Neural cell (in vitro differentiated cells): ENCODE results near the gene PLEKHG5. TPM values are rescaled to one million over a fixed set of nuclear protein-coding genes. Genes with fewer than 3 reads are reported as not detected.

Experiments used
- H2AFZ ChIP-seq: fragments of 200-600, 300-800 bp; sonication (generic), shearing (Covaris generic); 2 replicates; pipeline ENCODE4 v1.6.0; 2014; ENCODE audit warnings: low read depth, mild to moderate bottlenecking, antibody characterized with exemption, low read length, moderate library complexity
- H3F3A ChIP-seq: fragments of 200-600 bp; shearing (Covaris generic); 2 replicates; pipeline ENCODE4 v1.6.1; 2016; ENCODE audit warnings: mild to moderate bottlenecking, moderate library complexity, mixed read lengths, antibody characterized with exemption, low read length; ENCODE audit not compliant: insufficient read depth, poor library complexity, severe bottlenecking
- H3K27ac ChIP-seq: fragments of 200-600, 300-800 bp; sonication (generic), shearing (Covaris generic); 2 replicates; pipeline ENCODE4 v1.5.1; 2014; ENCODE audit warnings: mild to moderate bottlenecking, low read length, moderate library complexity
- H3K27me3 ChIP-seq: fragments of 300-800, 200-600 bp; sonication (generic), shearing (Covaris generic); 2 replicates; pipeline ENCODE4 v1.6.0; 2014; ENCODE audit warnings: mild to moderate bottlenecking, low read depth, low read length, moderate library complexity; ENCODE audit not compliant: insufficient read depth
- H3K36me3 ChIP-seq: fragments of 300-800, 200-600 bp; sonication (generic), shearing (Covaris generic); 2 replicates; pipeline ENCODE4 v1.5.1; 2014; ENCODE audit warnings: mild to moderate bottlenecking, antibody characterized with exemption, low read length, moderate library complexity; ENCODE audit not compliant: insufficient read depth
- H3K4me2 ChIP-seq: fragments of 300-800, 200-600 bp; sonication (generic), shearing (Covaris generic); 2 replicates; pipeline ENCODE4 v1.6.0; 2014; ENCODE audit warnings: mild to moderate bottlenecking, low read length
- H3K4me3 ChIP-seq: fragments of 300-800, 200-600 bp; sonication (generic), shearing (Covaris generic); 2 replicates; pipeline ENCODE4 v1.5.1; 2014; ENCODE audit warnings: mild to moderate bottlenecking, low read length, moderate library complexity
- H3K79me2 ChIP-seq: fragments of 200-600 bp; shearing (Covaris generic); replicated peaks from 2 replicates; pipeline ENCODE4 v1.6.0; 2014; ENCODE audit warnings: mild to moderate bottlenecking, low read length, moderate library complexity; ENCODE audit not compliant: insufficient read depth
- H3K9ac ChIP-seq: fragments of 300-800, 200-600 bp; sonication (generic), shearing (Covaris generic); 2 replicates; pipeline ENCODE4 v1.6.1; 2016; ENCODE audit warnings: mild to moderate bottlenecking, low read length, mixed read lengths
- H3K9me2 ChIP-seq: fragments of 200-600 bp; shearing (Covaris generic); 2 replicates; pipeline ENCODE4 v1.6.1; 2016; ENCODE audit warnings: mild to moderate bottlenecking, low read length, mixed read lengths; ENCODE audit not compliant: insufficient read depth
- H3K9me3 ChIP-seq: fragments of 200-600, 300-800 bp; sonication (generic), shearing (Covaris generic); 2 replicates; pipeline ENCODE4 v1.6.1; 2016; ENCODE audit warnings: mild to moderate bottlenecking, mixed run types, low read length, moderate library complexity, mixed read lengths
- H4K20me1 ChIP-seq: fragments of 200-600 bp; shearing (Covaris generic); 2 replicates; pipeline ENCODE4 v1.6.1; 2016; ENCODE audit warnings: mild to moderate bottlenecking, mixed run types; ENCODE audit not compliant: insufficient read depth
- EP300 ChIP-seq: fragments of 450-650 bp; conservative IDR thresholded peaks from 2 replicates; pipeline ENCODE4 v1.6.1; 2014; ENCODE audit warnings: antibody characterized with exemption, mild to moderate bottlenecking, moderate library complexity; ENCODE audit not compliant: poor library complexity, severe bottlenecking
- EZH2 ChIP-seq: fragments of 200-600, 300-800 bp; shearing (Covaris generic), sonication (generic); IDR thresholded peaks from 2 replicates; pipeline ENCODE4 v1.6.1; 2014; ENCODE audit warnings: antibody characterized with exemption, low read length, borderline replicate concordance, mild to moderate bottlenecking; ENCODE audit not compliant: insufficient read depth, poor library complexity, severe bottlenecking
- MXI1 ChIP-seq: fragments of 450-650 bp; conservative IDR thresholded peaks from 2 replicates; pipeline ENCODE4 v1.6.1; 2014; ENCODE audit warnings: antibody characterized with exemption, mild to moderate bottlenecking; ENCODE audit not compliant: poor library complexity, severe bottlenecking
- POLR2AphosphoS5 ChIP-seq: IDR thresholded peaks from 2 replicates; pipeline ENCODE4 v1.6.1; 2012
- RAD21 ChIP-seq: fragments of 450-650 bp; conservative IDR thresholded peaks from 2 replicates; pipeline ENCODE4 v1.6.1; 2014; ENCODE audit warnings: antibody characterized with exemption, mild to moderate bottlenecking, moderate library complexity
- SMC3 ChIP-seq: fragments of 450-650 bp; conservative IDR thresholded peaks from 2 replicates; pipeline ENCODE4 v1.6.1; 2014; ENCODE audit warnings: antibody characterized with exemption, mild to moderate bottlenecking, moderate library complexity; ENCODE audit not compliant: poor library complexity
- TAF1 ChIP-seq: IDR thresholded peaks from 2 replicates; pipeline ENCODE4 v1.6.1; 2012; ENCODE audit warnings: low read depth
- polyA plus RNA-seq: library from polyadenylated mRNA; depleted of rRNA; stranded (reverse); fragments of >200 nt; gene quantifications from 2 replicates; pipeline ENCODE4 v1.2.3, GENCODE V29; 2014
- TF ChIP-seq, protein P1 (sequence below): fragments of 450-650 bp; IDR thresholded peaks from 2 replicates; pipeline ENCODE4 v1.5.1; 2014; ENCODE audit warnings: antibody characterized with exemption, mild to moderate bottlenecking, moderate library complexity; ENCODE audit not compliant: poor library complexity, severe bottlenecking
- TF ChIP-seq, protein P2 (sequence below): IDR thresholded peaks from 2 replicates; pipeline ENCODE4 v1.6.1; 2012; ENCODE audit warnings: borderline replicate concordance

The PLEKHG5 gene
- polyA plus RNA-seq, 1 donor from 2014 or later: 24.0 TPM

DNA sequence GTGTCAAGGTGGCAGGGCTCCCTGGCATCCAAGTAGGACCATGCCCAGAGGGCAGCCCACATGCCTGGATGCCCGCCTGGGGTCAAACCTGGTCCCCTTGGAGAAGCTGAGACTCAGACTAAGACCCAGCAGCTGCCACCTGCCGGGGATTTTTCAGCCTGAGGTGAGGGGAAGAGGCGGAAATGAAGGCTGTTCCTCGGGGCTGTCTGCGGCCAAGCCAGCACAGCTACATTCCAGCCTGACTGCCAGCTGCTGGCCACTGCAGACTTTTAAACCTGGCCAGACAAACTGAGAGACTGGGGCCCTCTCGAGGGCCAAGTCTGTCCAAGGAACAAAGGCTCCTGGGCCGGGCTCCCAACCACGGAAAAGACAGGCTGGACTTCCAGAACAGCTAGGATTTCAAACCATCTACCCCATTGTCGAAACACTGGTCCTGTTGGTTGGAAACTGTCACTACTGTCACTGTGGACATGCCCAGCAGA is 21.9 kb upstream of the PLEKHG5 start:
- no peak overlapping the region for H3K9ac ChIP-seq
- no peak overlapping the region for H2AFZ ChIP-seq
- H3K79me2 ChIP-seq: no peaks in the 10 kb centered on the region
- no peak overlapping the region for H3K4me3 ChIP-seq
- no peaks in the 10 kb centered on the region for H3F3A ChIP-seq
- H3K27ac ChIP-seq: no peak overlapping the region
- H4K20me1 ChIP-seq: no peaks in the 10 kb centered on the region
- no peaks in the 10 kb centered on the region for H3K9me2 ChIP-seq
- no peaks in the 10 kb centered on the region for H3K9me3 ChIP-seq
- no peaks in the 10 kb centered on the region for H3K27me3 ChIP-seq
- H3K36me3 ChIP-seq: no peaks in the 10 kb centered on the region
- no peak overlapping the region for H3K4me2 ChIP-seq
- TF ChIP-seq, protein P1, sequence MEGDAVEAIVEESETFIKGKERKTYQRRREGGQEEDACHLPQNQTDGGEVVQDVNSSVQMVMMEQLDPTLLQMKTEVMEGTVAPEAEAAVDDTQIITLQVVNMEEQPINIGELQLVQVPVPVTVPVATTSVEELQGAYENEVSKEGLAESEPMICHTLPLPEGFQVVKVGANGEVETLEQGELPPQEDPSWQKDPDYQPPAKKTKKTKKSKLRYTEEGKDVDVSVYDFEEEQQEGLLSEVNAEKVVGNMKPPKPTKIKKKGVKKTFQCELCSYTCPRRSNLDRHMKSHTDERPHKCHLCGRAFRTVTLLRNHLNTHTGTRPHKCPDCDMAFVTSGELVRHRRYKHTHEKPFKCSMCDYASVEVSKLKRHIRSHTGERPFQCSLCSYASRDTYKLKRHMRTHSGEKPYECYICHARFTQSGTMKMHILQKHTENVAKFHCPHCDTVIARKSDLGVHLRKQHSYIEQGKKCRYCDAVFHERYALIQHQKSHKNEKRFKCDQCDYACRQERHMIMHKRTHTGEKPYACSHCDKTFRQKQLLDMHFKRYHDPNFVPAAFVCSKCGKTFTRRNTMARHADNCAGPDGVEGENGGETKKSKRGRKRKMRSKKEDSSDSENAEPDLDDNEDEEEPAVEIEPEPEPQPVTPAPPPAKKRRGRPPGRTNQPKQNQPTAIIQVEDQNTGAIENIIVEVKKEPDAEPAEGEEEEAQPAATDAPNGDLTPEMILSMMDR: no peak
- TF ChIP-seq RAD21 (no peak), EZH2 (no peak), SMC3 (no peak), MXI1 (no peak), TAF1 (no peak), EP300 (no peak), POLR2AphosphoS5 (no peak)
- TF ChIP-seq, protein P2, sequence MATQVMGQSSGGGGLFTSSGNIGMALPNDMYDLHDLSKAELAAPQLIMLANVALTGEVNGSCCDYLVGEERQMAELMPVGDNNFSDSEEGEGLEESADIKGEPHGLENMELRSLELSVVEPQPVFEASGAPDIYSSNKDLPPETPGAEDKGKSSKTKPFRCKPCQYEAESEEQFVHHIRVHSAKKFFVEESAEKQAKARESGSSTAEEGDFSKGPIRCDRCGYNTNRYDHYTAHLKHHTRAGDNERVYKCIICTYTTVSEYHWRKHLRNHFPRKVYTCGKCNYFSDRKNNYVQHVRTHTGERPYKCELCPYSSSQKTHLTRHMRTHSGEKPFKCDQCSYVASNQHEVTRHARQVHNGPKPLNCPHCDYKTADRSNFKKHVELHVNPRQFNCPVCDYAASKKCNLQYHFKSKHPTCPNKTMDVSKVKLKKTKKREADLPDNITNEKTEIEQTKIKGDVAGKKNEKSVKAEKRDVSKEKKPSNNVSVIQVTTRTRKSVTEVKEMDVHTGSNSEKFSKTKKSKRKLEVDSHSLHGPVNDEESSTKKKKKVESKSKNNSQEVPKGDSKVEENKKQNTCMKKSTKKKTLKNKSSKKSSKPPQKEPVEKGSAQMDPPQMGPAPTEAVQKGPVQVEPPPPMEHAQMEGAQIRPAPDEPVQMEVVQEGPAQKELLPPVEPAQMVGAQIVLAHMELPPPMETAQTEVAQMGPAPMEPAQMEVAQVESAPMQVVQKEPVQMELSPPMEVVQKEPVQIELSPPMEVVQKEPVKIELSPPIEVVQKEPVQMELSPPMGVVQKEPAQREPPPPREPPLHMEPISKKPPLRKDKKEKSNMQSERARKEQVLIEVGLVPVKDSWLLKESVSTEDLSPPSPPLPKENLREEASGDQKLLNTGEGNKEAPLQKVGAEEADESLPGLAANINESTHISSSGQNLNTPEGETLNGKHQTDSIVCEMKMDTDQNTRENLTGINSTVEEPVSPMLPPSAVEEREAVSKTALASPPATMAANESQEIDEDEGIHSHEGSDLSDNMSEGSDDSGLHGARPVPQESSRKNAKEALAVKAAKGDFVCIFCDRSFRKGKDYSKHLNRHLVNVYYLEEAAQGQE: no peak

DNA sequence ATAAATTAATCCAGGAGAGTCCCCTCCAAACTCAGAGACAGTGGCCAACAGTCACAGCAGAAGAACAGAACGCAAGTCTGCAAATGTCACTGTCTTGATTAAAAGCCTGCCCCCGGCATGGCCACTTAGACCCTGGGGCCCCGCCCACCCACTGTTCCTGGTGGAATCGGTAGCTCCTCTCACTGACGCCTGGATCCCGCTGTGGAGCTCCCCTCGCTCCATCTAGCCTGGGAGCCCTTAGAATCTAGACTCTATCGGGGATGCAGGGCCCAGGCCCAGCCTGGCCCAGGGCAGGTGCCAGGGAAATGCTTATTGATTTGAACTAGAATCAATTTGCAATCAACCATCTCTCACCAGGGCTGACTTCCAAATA is 21.4 kb upstream of the PLEKHG5 start:
- Histone ChIP-seq H3K4me3 (no peak overlapping the region), H3K27ac (no peak overlapping the region), H3K9me3 (no peaks in the 10 kb centered on the region), H3F3A (no peaks in the 10 kb centered on the region), H3K79me2 (no peaks in the 10 kb centered on the region), H3K27me3 (no peaks in the 10 kb centered on the region), H3K36me3 (no peaks in the 10 kb centered on the region), H4K20me1 (no peaks in the 10 kb centered on the region), H3K9me2 (no peaks in the 10 kb centered on the region), H2AFZ (no peak overlapping the region), H3K4me2 (no peak overlapping the region), H3K9ac (no peak overlapping the region)
- TF ChIP-seq RAD21 (no peak), POLR2AphosphoS5 (no peak), EZH2 (no peak), SMC3 (no peak), TAF1 (no peak), MXI1 (no peak), EP300 (no peak)
- TF ChIP-seq, protein P1: no peak
- TF ChIP-seq, protein P2: no peak
